Activated CD4-positive, alpha-beta T cell treated with anti-CD3 and anti-CD28 coated beads, Interleukin-10, Interleukin-2, amounts not matched to agents 100 ng/mL and 50 ng/mL, durations not matched to agents 16 hours and 8 hours (primary cell): ENCODE data around the gene ARHGAP22.
"Not testable (repeated sequence)": the region's sequence is repeated elsewhere in the genome, so short reads cannot be mapped to it uniquely, and the experiment has no call there.

ENCODE experiments used
- DNase-seq: peaks from one replicate; pipeline ENCODE4 v3.0.0-alpha.2; 2020

The ARHGAP22 gene

GRCh38 chr10:48445932-48446331 lies 158.9 kb downstream of the ARHGAP22 start:
- no peak for DNase-seq

- no peak for DNase-seq
These were observed 159.7 kb downstream of the ARHGAP22 start for GRCh38 chr10:48444861-48445841.

- DNase-seq: no peak
These were observed 160.6 kb downstream of the ARHGAP22 start for GRCh38 chr10:48444266-48444665.

GRCh38 chr10:48442809-48443177 lies 162.1 kb downstream of the ARHGAP22 start:
- DNase-seq: no peak

- no peak for DNase-seq
These were observed 162.6 kb downstream of the ARHGAP22 start for GRCh38 chr10:48442090-48442808.

GRCh38 chr10:48440771-48441170 lies 164.1 kb downstream of the ARHGAP22 start:
- DNase-seq: no peak

- DNase-seq: no peak
These were observed 165.3 kb downstream of the ARHGAP22 start for GRCh38 chr10:48439581-48440041.

GRCh38 chr10:48439031-48439430 lies 165.8 kb downstream of the ARHGAP22 start:
- DNase-seq: no peak

- no peak for DNase-seq
These were observed 167.3 kb downstream of the ARHGAP22 start for GRCh38 chr10:48437546-48437945.

GRCh38 chr10:48431871-48432270 lies 173.0 kb downstream of the ARHGAP22 start:
- no peak for DNase-seq

GRCh38 chr10:48430402-48430993 lies 174.4 kb downstream of the ARHGAP22 start:
- DNase-seq: no peak

GRCh38 chr10:48429309-48429708 lies 175.6 kb downstream of the ARHGAP22 start:
- DNase-seq: no peak

GRCh38 chr10:48428896-48429295 lies 176.0 kb downstream of the ARHGAP22 start:
- DNase-seq: no peak

- no peak for DNase-seq
These were observed 181.0 kb downstream of the ARHGAP22 start for GRCh38 chr10:48423884-48424283.

- DNase-seq: not testable (repeated sequence)
These were observed 183.0 kb downstream of the ARHGAP22 start for GRCh38 chr10:48421862-48422261.

GRCh38 chr10:48419714-48420113 lies 185.2 kb downstream of the ARHGAP22 start:
- no peak for DNase-seq

GRCh38 chr10:48418189-48418788 lies 186.6 kb downstream of the ARHGAP22 start:
- DNase-seq: no peak

- DNase-seq: no peak
These were observed 187.5 kb downstream of the ARHGAP22 start for GRCh38 chr10:48417374-48417773.

- DNase-seq: no peak
These were observed 188.2 kb downstream of the ARHGAP22 start for GRCh38 chr10:48416584-48417232.

- no peak for DNase-seq
These were observed 190.1 kb downstream of the ARHGAP22 start for GRCh38 chr10:48414778-48415177.

GRCh38 chr10:48414160-48414559 lies 190.7 kb downstream of the ARHGAP22 start:
- DNase-seq: no peak

- DNase-seq: no peak
These were observed 191.9 kb downstream of the ARHGAP22 start for GRCh38 chr10:48412933-48413332.
